NCI-H2081 treated with DMSO at 0.1 percent for 48 hours (cell line): Measurements from ENCODE around the gene NKX2-1.
"Not testable (repeated sequence)": the region's sequence is repeated elsewhere in the genome, so short reads cannot be mapped to it uniquely, and the experiment has no call there.

ENCODE experiments used
- DNase-seq: peaks from one replicate; lab custom pipeline; 2025; lab: John Stamatoyannopoulos, UW

NKX2-1 gene

GRCh38 chr14:36505181-36505815, 14.7 kb downstream of the NKX2-1 start:
- no peak for DNase-seq

DNA sequence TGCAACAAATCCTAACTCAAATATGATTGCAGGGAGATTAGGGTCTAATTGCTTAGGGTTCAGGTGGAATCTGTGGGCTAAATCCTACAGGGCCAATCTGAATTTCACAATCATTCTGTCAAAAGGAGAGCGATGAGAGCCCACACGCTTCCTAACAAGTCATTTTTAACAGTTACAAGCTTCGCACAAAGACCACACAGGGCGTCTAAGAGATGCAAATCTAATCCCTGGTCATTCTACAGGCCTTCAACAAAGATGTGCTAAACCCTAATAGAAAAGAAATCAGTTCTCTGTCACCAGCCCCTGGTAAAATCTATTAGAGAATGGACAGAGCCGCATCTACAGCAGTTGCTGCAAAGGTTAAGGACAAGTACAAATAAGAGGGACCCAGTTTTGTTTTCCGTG, 15.3 kb downstream of the NKX2-1 start:
- DNase-seq: no peak

GRCh38 chr14:36503771-36504741, 16.0 kb downstream of the NKX2-1 start:
- no peak for DNase-seq

- no peak for DNase-seq
Measured at GRCh38 chr14:36502558-36503508, 17.2 kb downstream of the NKX2-1 start.

- no peak for DNase-seq
Measured at GRCh38 chr14:36498938-36499337, 21.1 kb downstream of the NKX2-1 start.

- no peak for DNase-seq
Measured at GRCh38 chr14:36496346-36496745, 23.7 kb downstream of the NKX2-1 start.

DNA sequence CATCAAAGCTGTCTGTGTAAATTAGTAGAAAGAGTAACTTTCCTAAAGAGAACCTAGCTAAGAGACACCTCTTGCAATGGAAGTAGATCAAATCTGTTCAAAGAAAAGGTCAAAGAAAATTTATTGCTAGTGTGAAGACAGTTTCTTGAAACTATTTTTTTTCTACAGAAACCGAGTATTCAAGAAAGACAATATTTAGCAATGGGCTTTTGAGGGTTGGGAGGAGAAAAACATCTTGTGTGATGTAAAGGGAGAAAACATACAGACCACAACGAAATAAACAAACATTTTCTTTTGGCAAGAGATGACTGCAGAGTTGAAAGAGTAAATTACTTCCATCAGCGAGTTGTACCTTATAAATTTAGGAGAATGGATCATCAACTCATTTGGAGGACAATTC, 24.4 kb downstream of the NKX2-1 start:
- no peak for DNase-seq

GRCh38 chr14:36493761-36494160, 26.3 kb downstream of the NKX2-1 start:
- no peak for DNase-seq

DNA sequence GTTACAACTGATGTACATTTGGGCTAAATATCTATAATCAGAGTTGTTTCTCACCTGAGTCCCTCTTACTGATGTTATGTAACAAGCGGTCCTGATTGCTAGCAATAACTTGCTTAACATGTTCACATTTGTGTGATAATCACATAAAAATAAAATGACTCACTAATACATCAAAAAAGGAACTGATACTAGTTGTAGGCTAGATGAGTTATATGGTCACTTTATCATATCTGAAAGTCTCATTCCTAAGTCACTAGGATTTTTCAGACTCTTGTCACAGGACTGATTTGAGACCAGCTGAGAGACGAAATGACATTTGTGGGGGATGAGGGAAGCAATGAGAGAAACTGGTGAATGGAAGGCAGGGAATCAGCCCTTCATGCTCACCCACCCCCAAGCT, 34.3 kb downstream of the NKX2-1 start:
- no peak for DNase-seq

GRCh38 chr14:36479344-36479743, 40.7 kb downstream of the NKX2-1 start:
- no peak for DNase-seq

- no peak for DNase-seq
Measured at GRCh38 chr14:36478782-36479181, 41.2 kb downstream of the NKX2-1 start.

GRCh38 chr14:36477266-36477665, 42.8 kb downstream of the NKX2-1 start:
- DNase-seq: no peak

DNA sequence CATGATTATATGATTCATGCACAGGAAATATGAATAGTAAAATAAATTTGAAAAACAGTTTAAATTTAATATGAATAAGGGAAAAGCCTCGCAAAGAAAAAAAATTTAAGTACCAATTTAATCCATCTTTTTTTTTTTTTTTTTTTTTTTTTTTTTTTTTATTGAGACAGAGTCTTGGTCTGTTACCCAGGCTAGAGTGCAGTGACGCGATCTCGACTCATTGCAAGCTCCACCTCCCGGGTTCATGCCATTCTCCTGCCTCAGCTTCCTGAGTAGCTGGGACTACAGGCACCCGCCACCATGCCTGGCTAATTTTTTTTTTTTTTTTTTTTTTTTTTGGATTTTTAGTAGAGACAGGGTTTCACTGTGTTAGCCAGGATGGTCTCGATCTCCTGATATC, 44.0 kb downstream of the NKX2-1 start:
- not testable (repeated sequence) for DNase-seq

DNA sequence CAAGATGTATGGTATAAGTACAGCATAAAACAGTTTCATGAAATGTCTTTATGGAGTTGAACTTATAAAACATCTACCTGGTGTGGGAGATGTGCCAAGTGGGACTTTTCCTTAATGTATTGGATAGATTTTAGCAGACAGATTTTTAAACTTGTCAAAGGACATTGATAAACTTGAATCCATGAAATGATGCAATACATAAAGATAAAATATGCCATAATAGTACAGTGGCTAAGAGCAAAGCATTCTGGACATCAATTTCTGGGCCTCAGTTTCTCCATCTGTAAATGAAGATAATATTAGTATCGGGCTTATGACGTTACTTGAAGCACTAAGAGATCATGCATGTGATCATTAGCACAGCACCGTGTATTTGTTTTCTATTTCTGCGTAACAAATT, 45.4 kb downstream of the NKX2-1 start:
- DNase-seq: no peak

- no peak for DNase-seq
Measured at GRCh38 chr14:36471431-36471830, 48.6 kb downstream of the NKX2-1 start.

DNA sequence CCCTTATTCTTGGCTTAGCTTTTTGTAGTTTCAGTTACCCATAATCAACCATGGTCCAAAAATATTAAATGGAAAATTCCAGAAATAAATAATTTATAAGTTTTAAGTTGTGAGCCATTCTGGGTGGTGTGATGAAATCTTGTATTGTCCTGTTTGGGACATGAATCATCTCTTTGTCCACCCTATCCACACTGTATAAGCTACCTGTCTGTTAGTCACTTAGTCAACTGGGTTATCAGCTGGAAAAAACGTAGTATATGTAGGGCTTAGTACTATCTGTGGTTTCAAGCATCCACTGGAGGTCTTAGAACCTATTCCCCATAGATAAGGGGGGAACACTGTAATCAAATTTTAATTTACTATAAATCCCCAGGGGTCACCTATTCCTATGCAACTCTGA, 52.7 kb downstream of the NKX2-1 start:
- no peak for DNase-seq
